Ishikawa (cell line): ENCODE results near the gene EFHD1.

ENCODE experiments used
- CEBPB ChIP-seq: IDR thresholded peaks from 2 replicates; pipeline ENCODE4 v1.6.1; 2012
- EGR1 ChIP-seq: IDR thresholded peaks from 2 replicates; pipeline ENCODE4 v1.6.1; 2012
- EP300 ChIP-seq: IDR thresholded peaks from 2 replicates; pipeline ENCODE4 v1.6.1; 2012; ENCODE audit warnings: borderline replicate concordance
- MAX ChIP-seq: IDR thresholded peaks from 2 replicates; pipeline ENCODE4 v1.6.1; 2012
- NFIC ChIP-seq: IDR thresholded peaks from 2 replicates; pipeline ENCODE4 v1.6.1; 2012
- REST ChIP-seq: IDR thresholded peaks from 2 replicates; pipeline ENCODE4 v1.6.1; 2012; ENCODE audit warnings: low read depth, mild to moderate bottlenecking
- TAF1 ChIP-seq: IDR thresholded peaks from 2 replicates; pipeline ENCODE4 v1.6.1; 2012; ENCODE audit warnings: low read depth, mild to moderate bottlenecking
- TEAD4 ChIP-seq: IDR thresholded peaks from 2 replicates; pipeline ENCODE4 v1.6.1; 2012

DNA sequence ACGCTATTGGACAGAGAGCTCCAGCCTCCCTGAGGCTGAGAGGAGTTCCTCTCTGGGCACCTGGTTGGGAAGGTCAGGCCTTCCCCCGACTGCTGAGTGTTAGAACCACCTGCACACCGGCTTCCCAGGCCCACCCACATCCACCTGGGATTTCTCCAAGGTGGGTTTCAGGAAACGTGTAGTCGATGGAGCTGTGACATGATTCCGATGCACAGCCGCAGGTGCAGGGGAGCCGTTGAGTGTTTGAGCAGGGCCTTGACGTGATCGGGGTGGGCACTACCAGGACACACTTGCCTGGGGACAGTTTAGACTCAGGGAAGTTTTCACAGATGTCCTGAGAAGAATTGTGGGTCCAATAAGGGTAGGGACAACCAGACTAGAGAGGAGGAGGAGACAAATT is 42.0 kb downstream of the EFHD1 start:
- no peak for TF ChIP-seq NFIC
- TF ChIP-seq EP300: no peak
- TF ChIP-seq EGR1: no peak
- no peak for TF ChIP-seq CEBPB
- no peak for TF ChIP-seq TAF1
- TF ChIP-seq REST: no peak
- no peak for TF ChIP-seq MAX
- no peak for TF ChIP-seq TEAD4
